HepG2 (cell line): ENCODE results near the gene LRP1-AS. TPM values are rescaled to one million over a fixed set of nuclear protein-coding genes. Genes with fewer than 3 reads are reported as not detected.
A peak's percentile ranks its signal among the peaks of the same experiment; 100 is the strongest.

Experiments used
- ARNT ChIP-seq: fragments of 450-650 bp; IDR thresholded peaks from 2 replicates; pipeline ENCODE4 v1.6.1; 2017
- ATF2 ChIP-seq: sonication (generic); formaldehyde crosslinking; IDR thresholded peaks from 2 replicates; pipeline ENCODE4 v1.4.0; 2020; ENCODE audit warnings: missing genetic modification reagents
- EED ChIP-seq: sonication (generic); formaldehyde crosslinking; IDR thresholded peaks from 2 replicates; pipeline ENCODE4 v1.5.0; 2020; ENCODE audit warnings: mild to moderate bottlenecking, missing genetic modification reagents
- ETV5 ChIP-seq: IDR thresholded peaks from 2 replicates; pipeline ENCODE4 v1.6.1; 2018; ENCODE audit warnings: missing biosample characterization, missing genetic modification reagents, inconsistent platforms, borderline replicate concordance
- HNRNPUL1 ChIP-seq: fragments of 200-400 bp; formaldehyde crosslinking; IDR thresholded peaks from 2 replicates; pipeline ENCODE4 v1.6.1; 2017; ENCODE audit warnings: low read depth, mild to moderate bottlenecking, low read length, moderate library complexity
- HOXA3 ChIP-seq: sonication (generic); formaldehyde crosslinking; IDR thresholded peaks from 2 replicates; pipeline ENCODE4 v1.5.0; 2020; ENCODE audit warnings: missing genetic modification reagents
- KLF15 ChIP-seq: sonication (generic); formaldehyde crosslinking; IDR thresholded peaks from 2 replicates; pipeline ENCODE4 v1.8.1; 2023; ENCODE audit warnings: borderline replicate concordance, mild to moderate bottlenecking, inconsistent platforms, missing genetic modification reagents, mixed read lengths
- KLF6 ChIP-seq: IDR thresholded peaks from 2 replicates; pipeline ENCODE4 v1.8.0; 2016; ENCODE audit warnings: missing biosample characterization, missing genetic modification reagents
- NFRKB ChIP-seq: fragments of 450-650 bp; IDR thresholded peaks from 2 replicates; pipeline ENCODE4 v1.6.1; 2017
- NR2C2 ChIP-seq: sonication (generic); formaldehyde crosslinking; IDR thresholded peaks from 2 replicates; pipeline ENCODE4 v1.4.0; 2020; ENCODE audit warnings: missing genetic modification reagents, mild to moderate bottlenecking, moderate library complexity, borderline replicate concordance
- PHF8 ChIP-seq: sonication (generic); formaldehyde crosslinking; IDR thresholded peaks from 2 replicates; pipeline ENCODE4 v1.5.0; 2020; ENCODE audit warnings: missing genetic modification reagents
- SNAPC5 ChIP-seq: sonication (generic); formaldehyde crosslinking; IDR thresholded peaks from 2 replicates; pipeline ENCODE4 v1.8.1; 2023; ENCODE audit warnings: mild to moderate bottlenecking, missing genetic modification reagents, borderline replicate concordance
- ZBTB21 ChIP-seq: sonication (generic); formaldehyde crosslinking; IDR thresholded peaks from 2 replicates; pipeline ENCODE4 v1.4.0; 2020; ENCODE audit warnings: missing genetic modification reagents
- ZBTB42 ChIP-seq: sonication (generic); formaldehyde crosslinking; IDR thresholded peaks from 2 replicates; pipeline ENCODE4 v1.5.0; 2020; ENCODE audit warnings: mild to moderate bottlenecking, missing genetic modification reagents
- ZNF251 ChIP-seq: sonication (generic); formaldehyde crosslinking; IDR thresholded peaks from 2 replicates; pipeline ENCODE4 v1.9.0; 2021; ENCODE audit warnings: mild to moderate bottlenecking, missing genetic modification reagents
- ZNF484 ChIP-seq: sonication (generic); formaldehyde crosslinking; IDR thresholded peaks from 2 replicates; pipeline ENCODE4 v1.5.1; 2020; ENCODE audit warnings: mild to moderate bottlenecking, low read depth, missing genetic modification reagents, borderline replicate concordance
- ZNF724P ChIP-seq: sonication (generic); formaldehyde crosslinking; IDR thresholded peaks from 2 replicates; pipeline ENCODE4 v1.8.0; 2022; ENCODE audit warnings: missing genetic modification reagents, borderline replicate concordance
- ZNF775 ChIP-seq: sonication (generic); formaldehyde crosslinking; IDR thresholded peaks from 2 replicates; pipeline ENCODE4 v1.4.0; 2020; ENCODE audit warnings: missing genetic modification reagents, mild to moderate bottlenecking, moderate library complexity, borderline replicate concordance
- ZNF878 ChIP-seq: sonication (generic); formaldehyde crosslinking; IDR thresholded peaks from 2 replicates; pipeline ENCODE4 v1.8.1; 2023; ENCODE audit warnings: mild to moderate bottlenecking, missing genetic modification reagents, moderate library complexity
- ZSCAN5A ChIP-seq: sonication (generic); formaldehyde crosslinking; IDR thresholded peaks from 2 replicates; pipeline ENCODE4 v1.8.0; 2022; ENCODE audit warnings: mild to moderate bottlenecking, missing genetic modification reagents, borderline replicate concordance
- polyA plus RNA-seq, 8 experiments: library from polyadenylated mRNA; depleted of rRNA in 3 of 8; stranded (reverse) in 7 of 8; unstranded in 1 of 8; fragments of >200 nt; fragmentation: Illumina TruSeq in 4 of 8; extraction: Trizol in 4 of 8; gene quantifications; 2 replicates each; pipeline versions ENCODE4 v1.2.1 to v1.2.3, GENCODE V29; 2011 to 2016; ENCODE audit warnings: low read depth in 4 of 8, missing spikeins in 1 of 8, mixed read lengths in 1 of 8; ENCODE audit not compliant: insufficient read depth in 1 of 8
- total RNA-seq, 5 experiments: library from RNA; depleted of rRNA; stranded (reverse); fragments of >200 nt; fragmentation: Illumina TruSeq; extraction: Trizol; gene quantifications; 2 replicates each; pipeline ENCODE4 v1.2.3, GENCODE V29; 2016; ENCODE audit warnings: low read depth in 1 of 5
- TF ChIP-seq, protein P1 (sequence below): sonication (generic); formaldehyde crosslinking; IDR thresholded peaks from 2 replicates; pipeline ENCODE4 v1.8.1; 2023; ENCODE audit warnings: mild to moderate bottlenecking, inconsistent platforms, moderate library complexity, missing genetic modification reagents, borderline replicate concordance
- TF ChIP-seq, protein P2 (sequence below): sonication (generic); formaldehyde crosslinking; IDR thresholded peaks from 2 replicates; pipeline ENCODE4 v1.9.0; 2022; ENCODE audit warnings: low read depth, missing genetic modification reagents
- TF ChIP-seq, protein P3 (sequence below): sonication (generic); formaldehyde crosslinking; IDR thresholded peaks from 2 replicates; pipeline ENCODE4 v1.5.0; 2020; ENCODE audit warnings: missing genetic modification reagents

Gene LRP1-AS
- total and polyA plus RNA-seq, 2 of the 13 experiments (the other 11 are each of a cell fraction or from before 2014, with no cell fraction given), result 0.20 TPM; not detected in 1

- no peak for TF ChIP-seq SNAPC5
- no peak for TF ChIP-seq ZBTB21 (CRISPR knock-in tag)
- TF ChIP-seq PHF8 (CRISPR knock-in tag), result no peak
- TF ChIP-seq, protein P1, sequence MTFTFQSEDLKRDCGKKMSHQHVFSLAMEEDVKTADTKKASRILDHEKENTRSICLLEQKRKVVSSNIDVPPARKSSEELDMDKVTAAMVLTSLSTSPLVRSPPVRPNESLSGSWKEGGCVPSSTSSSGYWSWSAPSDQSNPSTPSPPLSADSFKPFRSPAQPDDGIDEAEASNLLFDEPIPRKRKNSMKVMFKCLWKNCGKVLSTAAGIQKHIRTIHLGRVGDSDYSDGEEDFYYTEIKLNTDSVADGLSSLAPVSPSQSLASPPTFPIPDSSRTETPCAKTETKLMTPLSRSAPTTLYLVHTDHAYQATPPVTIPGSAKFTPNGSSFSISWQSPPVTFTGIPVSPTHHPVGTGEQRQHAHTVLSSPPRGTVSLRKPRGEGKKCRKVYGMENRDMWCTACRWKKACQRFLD (CRISPR knock-in tag), result no peak
- no peak for TF ChIP-seq ARNT
- no peak for TF ChIP-seq ZNF724P
- no peak for TF ChIP-seq ZNF484 (CRISPR knock-in tag)
- no peak for TF ChIP-seq ETV5 (CRISPR knock-in tag)
- TF ChIP-seq, protein P2, sequence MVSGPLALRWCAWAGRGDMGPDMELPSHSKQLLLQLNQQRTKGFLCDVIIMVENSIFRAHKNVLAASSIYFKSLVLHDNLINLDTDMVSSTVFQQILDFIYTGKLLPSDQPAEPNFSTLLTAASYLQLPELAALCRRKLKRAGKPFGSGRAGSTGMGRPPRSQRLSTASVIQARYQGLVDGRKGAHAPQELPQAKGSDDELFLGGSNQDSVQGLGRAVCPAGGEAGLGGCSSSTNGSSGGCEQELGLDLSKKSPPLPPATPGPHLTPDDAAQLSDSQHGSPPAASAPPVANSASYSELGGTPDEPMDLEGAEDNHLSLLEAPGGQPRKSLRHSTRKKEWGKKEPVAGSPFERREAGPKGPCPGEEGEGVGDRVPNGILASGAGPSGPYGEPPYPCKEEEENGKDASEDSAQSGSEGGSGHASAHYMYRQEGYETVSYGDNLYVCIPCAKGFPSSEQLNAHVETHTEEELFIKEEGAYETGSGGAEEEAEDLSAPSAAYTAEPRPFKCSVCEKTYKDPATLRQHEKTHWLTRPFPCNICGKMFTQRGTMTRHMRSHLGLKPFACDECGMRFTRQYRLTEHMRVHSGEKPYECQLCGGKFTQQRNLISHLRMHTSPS (CRISPR knock-in tag), result no peak
- no peak for TF ChIP-seq HOXA3
- TF ChIP-seq NR2C2 (CRISPR knock-in tag), result no peak
- no peak for TF ChIP-seq KLF15
- TF ChIP-seq ZNF878 (CRISPR knock-in tag), result 0 out of 2 replicates have a peak, but pooled peaks have one; percentile 29
- TF ChIP-seq EED (CRISPR knock-in tag), result no peak
- TF ChIP-seq ZSCAN5A (CRISPR knock-in tag), result no peak
- no peak for TF ChIP-seq ZBTB42 (CRISPR knock-in tag)
- TF ChIP-seq ATF2 (CRISPR knock-in tag), result no peak
- no peak for TF ChIP-seq NFRKB
- no peak for TF ChIP-seq ZNF775 (CRISPR knock-in tag)
- TF ChIP-seq, protein P3, sequence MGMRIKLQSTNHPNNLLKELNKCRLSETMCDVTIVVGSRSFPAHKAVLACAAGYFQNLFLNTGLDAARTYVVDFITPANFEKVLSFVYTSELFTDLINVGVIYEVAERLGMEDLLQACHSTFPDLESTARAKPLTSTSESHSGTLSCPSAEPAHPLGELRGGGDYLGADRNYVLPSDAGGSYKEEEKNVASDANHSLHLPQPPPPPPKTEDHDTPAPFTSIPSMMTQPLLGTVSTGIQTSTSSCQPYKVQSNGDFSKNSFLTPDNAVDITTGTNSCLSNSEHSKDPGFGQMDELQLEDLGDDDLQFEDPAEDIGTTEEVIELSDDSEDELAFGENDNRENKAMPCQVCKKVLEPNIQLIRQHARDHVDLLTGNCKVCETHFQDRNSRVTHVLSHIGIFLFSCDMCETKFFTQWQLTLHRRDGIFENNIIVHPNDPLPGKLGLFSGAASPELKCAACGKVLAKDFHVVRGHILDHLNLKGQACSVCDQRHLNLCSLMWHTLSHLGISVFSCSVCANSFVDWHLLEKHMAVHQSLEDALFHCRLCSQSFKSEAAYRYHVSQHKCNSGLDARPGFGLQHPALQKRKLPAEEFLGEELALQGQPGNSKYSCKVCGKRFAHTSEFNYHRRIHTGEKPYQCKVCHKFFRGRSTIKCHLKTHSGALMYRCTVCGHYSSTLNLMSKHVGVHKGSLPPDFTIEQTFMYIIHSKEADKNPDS (CRISPR knock-in tag), result peak; percentile 16; the same call in 1 of the 2 replicates
- TF ChIP-seq ZNF251 (CRISPR knock-in tag), result no peak
- TF ChIP-seq KLF6 (CRISPR knock-in tag), result no peak; the same call in 1 of the 2 replicates
- TF ChIP-seq HNRNPUL1, result no peak
These were observed 3.1 kb upstream of the LRP1-AS start (continued) for GRCh38 chr12:57150400-57151000.
